GM18502 (cell line): ENCODE results near the gene CDCA3.
A peak's percentile ranks its signal among the peaks of the same experiment; 100 is the strongest.

Experiments used
- ATAC-seq: cut with Tn5 transposase; IDR thresholded peaks from one replicate; pipeline ENCODE4 v1.9.1; 2021; ENCODE audit warnings: mild to moderate bottlenecking; ENCODE audit not compliant: unreplicated experiment, poor library complexity

CDCA3 gene

DNA sequence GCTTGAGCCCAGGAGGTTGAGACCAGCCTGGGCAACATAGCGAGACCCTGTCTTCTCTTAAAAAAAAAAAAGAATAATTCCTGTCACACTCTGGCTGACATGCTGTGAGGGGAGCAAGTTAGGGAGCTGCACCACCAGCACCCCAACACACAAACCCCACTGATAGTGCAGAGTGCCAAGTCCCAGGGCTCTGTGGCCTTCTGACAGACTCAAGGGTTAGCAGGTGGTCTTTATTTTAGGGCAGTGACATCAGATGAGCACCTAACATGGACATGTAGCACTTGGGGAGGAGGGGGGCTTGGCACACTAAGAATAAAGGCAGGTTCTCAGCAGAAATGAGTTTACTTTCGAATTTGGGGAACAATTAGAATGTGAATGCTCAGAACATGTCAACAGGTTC is 7.7 kb upstream of the CDCA3 start:
- ATAC-seq = no peak

GRCh38 chr12:6855322-6855721 is 4.2 kb upstream of the CDCA3 start:
- ATAC-seq = no peak

DNA sequence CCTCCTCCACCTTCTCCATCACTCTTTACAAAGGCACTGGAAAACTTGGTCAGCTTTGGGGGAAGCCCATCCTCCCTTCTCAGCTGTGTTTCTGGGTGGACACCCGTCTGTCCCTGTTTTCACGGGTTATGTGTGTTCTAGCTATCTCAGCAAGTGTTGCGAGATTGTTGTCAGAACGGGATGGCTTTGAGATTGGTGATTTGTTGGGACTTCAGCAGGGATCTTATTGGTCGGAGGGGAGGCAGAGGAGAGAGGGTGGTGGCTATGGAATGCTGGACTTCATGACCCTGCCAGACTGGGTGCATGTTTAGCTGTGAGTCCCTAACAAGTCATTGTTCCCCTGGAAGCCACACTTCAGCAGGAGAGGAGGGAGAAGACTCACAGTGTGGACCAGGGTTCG is 3.0 kb upstream of the CDCA3 start:
- ATAC-seq = no peak

DNA sequence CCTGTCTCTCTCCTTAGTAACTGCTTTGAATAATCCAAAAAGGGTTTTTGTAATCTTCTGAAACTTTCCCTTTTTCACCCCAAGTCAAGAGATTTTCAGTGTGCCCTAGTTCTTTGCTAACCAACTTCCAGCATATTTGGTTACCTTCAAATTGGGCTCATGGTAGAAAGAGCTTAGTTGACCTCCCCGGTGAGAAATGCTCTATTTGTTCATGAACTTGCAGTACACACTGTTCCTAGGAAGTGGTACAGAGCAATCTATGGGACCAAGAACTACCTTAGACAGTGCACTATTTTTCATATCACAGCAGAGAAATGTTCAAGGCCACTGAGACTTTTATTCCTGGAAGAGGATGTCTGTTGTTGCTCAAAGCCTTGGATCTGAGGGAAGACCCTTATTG is 2.5 kb upstream of the CDCA3 start:
- no peak for ATAC-seq

DNA sequence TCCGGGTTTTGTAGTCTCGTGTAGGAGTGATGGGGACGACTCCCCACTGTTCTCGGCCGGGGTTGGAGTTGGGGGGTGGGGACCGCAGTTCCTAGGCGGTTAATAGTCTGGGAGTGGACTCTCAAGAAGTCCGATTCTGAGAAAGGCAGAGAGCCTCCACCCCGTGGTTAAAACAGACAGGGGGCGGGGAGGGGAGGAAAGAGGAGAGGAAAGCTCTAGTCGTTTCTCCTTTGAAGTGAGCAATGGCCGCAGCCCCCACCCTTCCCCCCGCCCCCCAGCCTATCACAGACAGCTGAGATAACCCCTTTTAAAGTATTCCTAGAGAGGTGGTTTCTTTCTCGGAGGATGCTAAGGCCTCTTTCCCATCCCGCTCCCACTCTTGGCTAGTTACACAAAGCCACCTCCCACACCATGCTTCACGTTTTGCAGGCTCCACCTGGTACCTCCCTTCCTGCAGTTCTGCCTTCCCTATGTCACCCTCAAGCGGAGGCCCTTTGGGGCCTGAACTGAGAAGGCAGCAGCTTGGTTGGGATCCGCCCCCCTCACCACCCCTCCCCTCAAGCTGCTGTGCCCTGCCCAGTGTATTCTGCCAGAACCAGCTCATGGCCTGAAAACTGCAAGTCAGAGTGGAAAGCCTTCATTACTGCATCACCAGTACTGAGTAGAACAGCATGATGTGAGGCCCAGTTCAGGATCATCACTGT is 1.7 kb upstream of the CDCA3 start:
- ATAC-seq = no peak

DNA sequence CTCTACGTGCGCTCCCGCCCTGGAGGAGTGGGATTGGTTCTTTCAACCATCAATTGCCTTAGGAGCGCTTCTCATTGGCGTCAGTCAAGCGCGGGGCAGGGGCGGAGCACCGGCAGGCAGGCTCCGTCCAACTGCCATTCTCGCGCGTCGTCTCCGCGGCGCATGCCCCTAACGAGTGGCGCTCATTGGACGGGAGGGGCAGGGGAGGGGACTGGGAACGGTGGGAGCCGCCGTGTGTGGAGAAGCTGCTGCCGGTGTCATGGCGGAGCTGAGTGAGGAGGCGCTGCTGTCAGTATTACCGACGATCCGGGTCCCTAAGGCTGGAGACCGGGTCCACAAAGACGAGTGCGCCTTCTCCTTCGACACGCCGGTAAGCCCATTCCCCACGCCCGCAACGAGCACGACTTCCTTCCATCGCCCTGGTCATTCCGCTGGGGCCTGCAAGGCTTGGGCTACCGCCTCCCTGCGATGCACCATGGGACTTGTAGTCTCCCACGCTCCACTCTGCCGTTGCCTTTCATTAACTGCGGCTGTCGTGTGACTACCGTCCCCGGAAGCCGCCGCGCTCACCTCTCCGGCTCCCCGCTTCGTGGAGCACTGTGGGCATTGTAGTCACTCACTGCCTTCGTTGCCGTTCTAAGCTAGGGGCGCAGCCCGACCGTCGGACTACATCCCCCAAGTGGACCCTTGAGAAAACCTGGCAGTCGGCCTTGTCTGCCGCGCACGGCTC is 1.0 kb upstream of the CDCA3 start, which contains the start of gene USP5:
TSS of gene USP5 (plus strand) at position 230 of the 730 bp plus-strand sequence. CDS start at position 260, 30 bp downstream.
- peak; percentile 70 for ATAC-seq

DNA sequence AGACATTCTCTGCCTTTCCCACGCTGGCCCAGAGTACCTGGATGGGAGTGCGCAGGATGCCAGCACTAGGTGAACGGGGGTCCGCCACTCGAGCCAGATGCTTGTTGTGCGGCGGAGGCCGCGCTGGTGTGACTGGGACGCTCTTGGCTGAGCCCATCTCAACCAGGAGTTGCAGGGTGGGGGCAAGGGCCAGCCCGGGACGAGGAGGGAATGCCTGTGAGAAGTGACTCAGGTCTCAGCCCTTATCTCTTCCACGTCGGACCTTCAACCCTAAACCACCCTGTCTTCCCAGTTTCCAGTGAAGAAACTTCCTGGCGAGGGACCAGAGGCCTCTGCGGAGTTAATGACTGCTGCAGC is 312 bp downstream of the CDCA3 start:
- ATAC-seq = no peak

GRCh38 chr12:6849976-6850560 is 1.0 kb downstream of the CDCA3 start:
- ATAC-seq = no peak

- no peak for ATAC-seq
These were observed 1.7 kb downstream of the CDCA3 start for GRCh38 chr12:6849427-6849826.

DNA sequence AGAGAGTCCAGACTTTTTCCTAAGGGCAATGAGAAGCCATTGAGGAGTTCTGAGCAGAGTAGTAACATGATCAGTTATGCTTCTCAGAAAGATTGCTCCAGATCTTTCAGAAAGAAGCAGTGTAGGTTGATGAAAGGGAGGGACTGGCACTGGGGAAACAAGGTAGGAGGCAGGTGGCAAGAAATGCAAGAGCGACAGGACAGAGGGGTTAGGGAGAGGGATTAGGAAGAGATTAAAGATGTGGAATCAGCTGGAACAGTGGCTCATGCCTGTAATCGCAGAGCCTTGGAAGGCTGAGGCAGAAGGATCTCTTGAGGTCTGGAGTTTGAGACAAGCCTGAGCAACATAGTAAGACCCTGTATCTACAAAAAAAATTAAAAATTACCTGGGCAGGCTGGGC is 3.4 kb downstream of the CDCA3 start:
- ATAC-seq = no peak

- no peak for ATAC-seq
These were observed 4.7 kb downstream of the CDCA3 start for GRCh38 chr12:6846316-6846869.

- no peak for ATAC-seq
These were observed 5.7 kb downstream of the CDCA3 start for GRCh38 chr12:6845395-6845794.

DNA sequence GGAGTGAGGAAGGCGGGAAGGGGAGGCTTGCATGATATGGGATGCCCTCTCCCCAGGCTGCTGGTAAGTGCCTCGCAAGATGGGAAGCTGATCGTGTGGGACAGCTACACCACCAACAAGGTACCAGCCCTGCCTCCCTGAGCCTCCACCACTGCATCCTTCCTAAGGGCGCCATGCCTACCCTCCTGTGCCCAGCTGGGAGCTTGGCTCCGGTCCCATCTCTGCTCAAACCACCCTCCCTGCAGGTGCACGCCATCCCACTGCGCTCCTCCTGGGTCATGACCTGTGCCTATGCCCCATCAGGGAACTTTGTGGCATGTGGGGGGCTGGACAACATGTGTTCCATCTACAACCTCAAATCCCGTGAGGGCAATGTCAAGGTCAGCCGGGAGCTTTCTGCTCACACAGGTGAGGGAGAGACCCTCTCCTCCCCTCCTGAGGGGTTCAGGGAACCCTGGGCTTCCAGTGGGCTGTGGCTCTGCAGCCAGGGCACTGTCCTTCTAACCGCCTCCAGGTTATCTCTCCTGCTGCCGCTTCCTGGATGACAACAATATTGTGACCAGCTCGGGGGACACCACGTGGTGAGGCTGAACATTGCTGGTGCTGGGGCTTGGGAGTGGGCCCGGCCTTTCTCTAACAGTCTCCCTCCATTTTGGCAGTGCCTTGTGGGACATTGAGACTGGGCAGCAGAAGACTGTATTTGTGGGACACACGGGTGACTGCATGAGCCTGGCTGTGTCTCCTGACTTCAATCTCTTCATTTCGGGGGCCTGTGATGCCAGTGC is 7.8 kb downstream of the CDCA3 start:
- ATAC-seq = no peak

DNA sequence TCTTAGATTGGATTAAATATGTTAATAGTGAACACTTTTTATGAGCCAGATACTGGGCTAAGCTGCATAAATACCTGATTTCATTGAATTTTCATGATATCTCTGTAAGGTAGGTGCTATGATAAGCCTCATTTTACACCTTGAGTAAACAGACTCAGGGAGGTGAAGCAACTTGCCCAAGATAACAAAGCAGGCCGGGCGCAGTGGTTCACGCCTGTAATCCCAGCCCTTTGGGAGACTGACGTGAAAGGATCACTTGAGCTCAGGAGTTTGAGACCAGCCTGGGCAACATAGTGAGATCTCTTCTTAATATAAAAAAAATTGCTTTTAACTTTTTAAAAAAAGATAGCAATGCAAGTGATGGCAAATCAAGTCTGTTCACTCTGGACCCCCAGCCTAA is 9.0 kb downstream of the CDCA3 start:
- ATAC-seq = no peak

DNA sequence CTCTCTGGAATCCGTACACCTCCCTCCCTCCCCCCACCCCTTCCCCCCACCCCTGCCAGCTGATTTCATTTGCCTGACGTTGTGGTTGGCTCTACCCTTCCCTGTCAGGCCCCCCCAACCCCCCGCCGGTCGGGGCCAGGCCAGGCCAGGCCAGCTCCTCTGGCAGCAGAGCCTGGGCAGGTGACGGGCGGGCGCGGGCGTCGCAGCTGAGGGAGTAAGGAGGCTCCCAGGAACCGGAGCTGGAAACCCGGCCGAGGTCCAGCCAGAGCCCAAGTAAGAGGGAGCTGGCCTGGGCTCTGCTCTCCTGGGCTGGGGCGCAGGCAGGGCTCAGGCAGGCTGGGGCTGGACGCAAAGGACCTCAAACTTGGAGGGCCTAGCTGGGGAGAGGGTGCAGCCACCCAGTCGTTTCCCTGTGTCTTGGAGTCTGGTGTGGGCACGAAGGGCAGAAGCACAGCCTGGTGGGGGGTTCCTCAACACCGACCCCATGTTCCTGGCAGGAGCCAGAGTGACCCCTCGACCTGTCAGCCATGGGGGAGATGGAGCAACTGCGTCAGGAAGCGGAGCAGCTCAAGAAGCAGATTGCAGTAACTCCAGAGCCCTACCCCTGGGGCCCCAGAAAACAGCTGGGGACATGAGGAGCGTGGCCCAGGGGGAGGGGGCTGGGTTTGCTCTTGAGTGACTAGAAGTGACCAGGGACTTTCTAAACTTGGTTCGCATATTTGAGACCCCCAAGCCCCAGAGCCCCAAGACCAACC is 10.1 kb downstream of the CDCA3 start, which contains the start of gene GNB3:
TSS of gene GNB3 (plus strand) at position 165 of the 755 bp plus-strand sequence. CDS start at position 528, 363 bp downstream.
- no peak for ATAC-seq

DNA sequence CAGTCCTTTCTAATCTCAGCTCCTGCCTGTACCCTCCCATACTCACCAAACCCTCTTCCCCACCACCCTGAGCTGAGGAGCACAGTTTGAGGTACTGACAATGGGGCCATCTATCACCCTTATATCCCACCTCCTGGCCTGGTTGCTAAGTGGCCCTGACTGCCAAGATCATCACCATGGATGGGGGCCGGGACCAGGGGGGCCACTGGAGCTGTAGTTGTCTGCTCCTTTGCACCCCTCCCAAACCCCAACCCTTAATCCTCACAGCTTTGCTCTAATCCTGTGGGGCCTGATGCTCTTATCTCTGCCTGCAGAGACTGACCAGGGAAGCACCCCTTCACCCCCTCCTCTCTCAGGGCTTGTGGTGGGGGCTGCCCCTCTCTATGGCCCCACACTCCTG is 10.8 kb downstream of the CDCA3 start:
- no peak for ATAC-seq

GRCh38 chr12:6839482-6840201 is 11.4 kb downstream of the CDCA3 start:
- peak; percentile 93 for ATAC-seq

GRCh38 chr12:6838854-6839253 is 12.2 kb downstream of the CDCA3 start:
- no peak for ATAC-seq
